ENCODE data around the gene GUCA2A.

Gene GUCA2A

GRCh38 chr1:42170779-42171621 is 6.5 kb upstream of the GUCA2A start:
- TF ChIP-seq POLR2A (IDR thresholded peaks at IDR 0.05; ENCODE audit: low read depth, low read length) (no peak), POU2F2 (IDR thresholded peaks at IDR 0.05; ENCODE audit: low read depth, low read length) (no peak), TAF1 (IDR thresholded peaks at IDR 0.05; ENCODE audit: low read depth, low read length) (no peak), SPI1 (IDR thresholded peaks at IDR 0.05; ENCODE audit: low read depth, low read length) (no peak), POLR2AphosphoS5 (IDR thresholded peaks at IDR 0.05; ENCODE audit: low read depth, low read length) (no peak), PAX5 (IDR thresholded peaks at IDR 0.05; ENCODE audit: insufficient read depth, low read length, severe bottlenecking) (no peak)
- no peak for FAIRE-seq
- no peak for DNase-seq (ENCODE audit: insufficient read length, low spot score)

- DNase-seq (ENCODE audit: insufficient read length, low spot score): no peak
Measured at GRCh38 chr1:42168763-42169162, 4.2 kb upstream of the GUCA2A start.

GRCh38 chr1:42168391-42168670 is 3.8 kb upstream of the GUCA2A start:
- FAIRE-seq: no peak
- DNase-seq (ENCODE audit: insufficient read length, low spot score): no peak
- TF ChIP-seq POLR2AphosphoS5 (IDR thresholded peaks at IDR 0.05; ENCODE audit: low read depth, low read length) (no peak), SPI1 (IDR thresholded peaks at IDR 0.05; ENCODE audit: low read depth, low read length) (peak; percentile 90)

More at GRCh38 chr1:42168763-42169162, 4.2 kb upstream of the GUCA2A start:
- TF ChIP-seq PAX5 (IDR thresholded peaks at IDR 0.05; ENCODE audit: insufficient read depth, low read length, severe bottlenecking) (no peak), POLR2A (IDR thresholded peaks at IDR 0.05; ENCODE audit: low read depth, low read length) (no peak), SPI1 (IDR thresholded peaks at IDR 0.05; ENCODE audit: low read depth, low read length) (no peak), TAF1 (IDR thresholded peaks at IDR 0.05; ENCODE audit: low read depth, low read length) (no peak), POLR2AphosphoS5 (IDR thresholded peaks at IDR 0.05; ENCODE audit: low read depth, low read length) (no peak), POU2F2 (IDR thresholded peaks at IDR 0.05; ENCODE audit: low read depth, low read length) (no peak)
- FAIRE-seq: no peak

GRCh38 chr1:42167611-42168390 is 3.3 kb upstream of the GUCA2A start:
- no peak for FAIRE-seq
- no peak for DNase-seq (ENCODE audit: insufficient read length, low spot score)
- no peak for TF ChIP-seq SPI1 (IDR thresholded peaks at IDR 0.05; ENCODE audit: low read depth, low read length)
- no peak for TF ChIP-seq POU2F2 (IDR thresholded peaks at IDR 0.05; ENCODE audit: low read depth, low read length)
- TF ChIP-seq PAX5 (IDR thresholded peaks at IDR 0.05; ENCODE audit: insufficient read depth, low read length, severe bottlenecking): no peak
- TF ChIP-seq POLR2A (IDR thresholded peaks at IDR 0.05; ENCODE audit: low read depth, low read length): no peak
- no peak for TF ChIP-seq TAF1 (IDR thresholded peaks at IDR 0.05; ENCODE audit: low read depth, low read length)
- no peak for TF ChIP-seq POLR2AphosphoS5 (IDR thresholded peaks at IDR 0.05; ENCODE audit: low read depth, low read length)

- DNase-seq (ENCODE audit: insufficient read length, low spot score): no peak
- no peak for FAIRE-seq
- TF ChIP-seq POLR2AphosphoS5 (IDR thresholded peaks at IDR 0.05; ENCODE audit: low read depth, low read length): no peak
- TF ChIP-seq TAF1 (IDR thresholded peaks at IDR 0.05; ENCODE audit: low read depth, low read length): no peak
- no peak for TF ChIP-seq POLR2A (IDR thresholded peaks at IDR 0.05; ENCODE audit: low read depth, low read length)
- TF ChIP-seq PAX5 (IDR thresholded peaks at IDR 0.05; ENCODE audit: insufficient read depth, low read length, severe bottlenecking): no peak
- TF ChIP-seq SPI1 (IDR thresholded peaks at IDR 0.05; ENCODE audit: low read depth, low read length): no peak
- TF ChIP-seq POU2F2 (IDR thresholded peaks at IDR 0.05; ENCODE audit: low read depth, low read length): no peak
Measured at GRCh38 chr1:42165511-42166210, 1.1 kb upstream of the GUCA2A start.

- TF ChIP-seq TAF1 (IDR thresholded peaks at IDR 0.05; ENCODE audit: low read depth, low read length): no peak
- TF ChIP-seq POLR2A (IDR thresholded peaks at IDR 0.05; ENCODE audit: low read depth, low read length): no peak
- no peak for TF ChIP-seq POLR2AphosphoS5 (IDR thresholded peaks at IDR 0.05; ENCODE audit: low read depth, low read length)
- no peak for TF ChIP-seq SPI1 (IDR thresholded peaks at IDR 0.05; ENCODE audit: low read depth, low read length)
- TF ChIP-seq POU2F2 (IDR thresholded peaks at IDR 0.05; ENCODE audit: low read depth, low read length): no peak
- TF ChIP-seq PAX5 (IDR thresholded peaks at IDR 0.05; ENCODE audit: insufficient read depth, low read length, severe bottlenecking): no peak
- DNase-seq (ENCODE audit: insufficient read length, low spot score) (no peak), FAIRE-seq (no peak)
Measured at GRCh38 chr1:42163536-42164503, 725 bp downstream of the GUCA2A start.

GRCh38 chr1:42163114-42163513 is 1.4 kb downstream of the GUCA2A start:
- DNase-seq (ENCODE audit: insufficient read length, low spot score): no peak
- no peak for FAIRE-seq
- TF ChIP-seq TAF1 (IDR thresholded peaks at IDR 0.05; ENCODE audit: low read depth, low read length): no peak
- no peak for TF ChIP-seq POLR2AphosphoS5 (IDR thresholded peaks at IDR 0.05; ENCODE audit: low read depth, low read length)
- TF ChIP-seq POU2F2 (IDR thresholded peaks at IDR 0.05; ENCODE audit: low read depth, low read length): no peak
- no peak for TF ChIP-seq POLR2A (IDR thresholded peaks at IDR 0.05; ENCODE audit: low read depth, low read length)
- no peak for TF ChIP-seq PAX5 (IDR thresholded peaks at IDR 0.05; ENCODE audit: insufficient read depth, low read length, severe bottlenecking)
- no peak for TF ChIP-seq SPI1 (IDR thresholded peaks at IDR 0.05; ENCODE audit: low read depth, low read length)

- FAIRE-seq (no peak), DNase-seq (ENCODE audit: insufficient read length, low spot score) (no peak)
- TF ChIP-seq TAF1 (IDR thresholded peaks at IDR 0.05; ENCODE audit: low read depth, low read length) (no peak), POLR2AphosphoS5 (IDR thresholded peaks at IDR 0.05; ENCODE audit: low read depth, low read length) (no peak), PAX5 (IDR thresholded peaks at IDR 0.05; ENCODE audit: insufficient read depth, low read length, severe bottlenecking) (no peak), POLR2A (IDR thresholded peaks at IDR 0.05; ENCODE audit: low read depth, low read length) (no peak), SPI1 (IDR thresholded peaks at IDR 0.05; ENCODE audit: low read depth, low read length) (no peak), POU2F2 (IDR thresholded peaks at IDR 0.05; ENCODE audit: low read depth, low read length) (no peak)
Measured at GRCh38 chr1:42162181-42162580, 2.4 kb downstream of the GUCA2A start.

Measured in GM12891 (cell line).